ENCODE measurements around the gene KCND2.

GRCh38 chr7:120695848-120696247 is 422.9 kb downstream of the KCND2 start:
- no peak for TF ChIP-seq CTCF (IDR thresholded peaks at IDR 0.05)
- no peak for TF ChIP-seq POLR2A (IDR thresholded peaks at IDR 0.05)

Data from thyroid gland (tissue), 4 donors.